ENCODE results near the gene KRT86. TPM values are rescaled to one million over a fixed set of nuclear protein-coding genes. Genes with fewer than 3 reads are reported as not detected.

KRT86 gene
- total RNA-seq, 1 donor from 2014 or later, result not detected

DNA sequence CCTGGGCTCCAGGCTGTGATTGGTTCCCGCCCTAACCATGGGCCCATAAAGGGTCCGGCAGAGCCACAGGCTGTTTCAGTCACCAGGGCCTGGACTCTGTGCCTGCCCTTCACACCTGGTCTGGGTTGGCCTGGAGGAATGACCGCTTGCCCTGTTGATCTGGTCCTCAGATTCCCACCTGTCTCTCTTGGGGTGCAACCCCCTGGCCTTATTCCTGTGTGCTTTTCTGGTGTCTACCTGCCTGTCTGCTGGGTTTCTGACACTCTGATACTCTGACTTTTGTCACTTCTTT, 49.7 kb downstream of the KRT86 start:
- no peak overlapping the region for H3K4me2 ChIP-seq
- H3K27ac ChIP-seq, result no peak overlapping the region
- H3K27me3 ChIP-seq, result no peaks in the 10 kb centered on the region
- no peak overlapping the region for H3K27ac Mint-ChIP-seq
- no peaks in the 10 kb centered on the region for H3K79me2 ChIP-seq (ENCODE audit: low read depth)
- H3K36me3 Mint-ChIP-seq, result no peaks in the 10 kb centered on the region
- peaks cover 6% of the 10 kb centered on the region for H3K4me1 ChIP-seq
- H3K4me3 Mint-ChIP-seq, result peak overlapping the region; percentile 62
- no peak overlapping the region for H3K9ac ChIP-seq
- H3K4me1 Mint-ChIP-seq, result peaks cover 3% of the 10 kb centered on the region
- no peaks in the 10 kb centered on the region for H3F3A ChIP-seq (ENCODE audit: low read depth)
- H3K9me3 ChIP-seq (ENCODE audit: low read depth), result no peaks in the 10 kb centered on the region
- no peak overlapping the region for H2AFZ ChIP-seq (replicated peaks)
- DNase-seq (ENCODE audit: low spot score), result no peak
- no peak overlapping the region for H3K4me3 ChIP-seq
- TF ChIP-seq, protein P1, sequence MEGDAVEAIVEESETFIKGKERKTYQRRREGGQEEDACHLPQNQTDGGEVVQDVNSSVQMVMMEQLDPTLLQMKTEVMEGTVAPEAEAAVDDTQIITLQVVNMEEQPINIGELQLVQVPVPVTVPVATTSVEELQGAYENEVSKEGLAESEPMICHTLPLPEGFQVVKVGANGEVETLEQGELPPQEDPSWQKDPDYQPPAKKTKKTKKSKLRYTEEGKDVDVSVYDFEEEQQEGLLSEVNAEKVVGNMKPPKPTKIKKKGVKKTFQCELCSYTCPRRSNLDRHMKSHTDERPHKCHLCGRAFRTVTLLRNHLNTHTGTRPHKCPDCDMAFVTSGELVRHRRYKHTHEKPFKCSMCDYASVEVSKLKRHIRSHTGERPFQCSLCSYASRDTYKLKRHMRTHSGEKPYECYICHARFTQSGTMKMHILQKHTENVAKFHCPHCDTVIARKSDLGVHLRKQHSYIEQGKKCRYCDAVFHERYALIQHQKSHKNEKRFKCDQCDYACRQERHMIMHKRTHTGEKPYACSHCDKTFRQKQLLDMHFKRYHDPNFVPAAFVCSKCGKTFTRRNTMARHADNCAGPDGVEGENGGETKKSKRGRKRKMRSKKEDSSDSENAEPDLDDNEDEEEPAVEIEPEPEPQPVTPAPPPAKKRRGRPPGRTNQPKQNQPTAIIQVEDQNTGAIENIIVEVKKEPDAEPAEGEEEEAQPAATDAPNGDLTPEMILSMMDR (IDR thresholded peaks at IDR 0.05), result no peak
- TF ChIP-seq EZH2phosphoT487 (IDR thresholded peaks at IDR 0.05) (no peak), EZH2 (IDR thresholded peaks at IDR 0.05) (no peak)
- H4K20me1 ChIP-seq (ENCODE audit: low read depth), result no peaks in the 10 kb centered on the region
- H3K36me3 ChIP-seq, result no peaks in the 10 kb centered on the region
- H3K27me3 Mint-ChIP-seq (ENCODE audit: insufficient read depth, low read depth), result peaks cover 9% of the 10 kb centered on the region
- H3K9me3 Mint-ChIP-seq, result no peaks in the 10 kb centered on the region

DNA sequence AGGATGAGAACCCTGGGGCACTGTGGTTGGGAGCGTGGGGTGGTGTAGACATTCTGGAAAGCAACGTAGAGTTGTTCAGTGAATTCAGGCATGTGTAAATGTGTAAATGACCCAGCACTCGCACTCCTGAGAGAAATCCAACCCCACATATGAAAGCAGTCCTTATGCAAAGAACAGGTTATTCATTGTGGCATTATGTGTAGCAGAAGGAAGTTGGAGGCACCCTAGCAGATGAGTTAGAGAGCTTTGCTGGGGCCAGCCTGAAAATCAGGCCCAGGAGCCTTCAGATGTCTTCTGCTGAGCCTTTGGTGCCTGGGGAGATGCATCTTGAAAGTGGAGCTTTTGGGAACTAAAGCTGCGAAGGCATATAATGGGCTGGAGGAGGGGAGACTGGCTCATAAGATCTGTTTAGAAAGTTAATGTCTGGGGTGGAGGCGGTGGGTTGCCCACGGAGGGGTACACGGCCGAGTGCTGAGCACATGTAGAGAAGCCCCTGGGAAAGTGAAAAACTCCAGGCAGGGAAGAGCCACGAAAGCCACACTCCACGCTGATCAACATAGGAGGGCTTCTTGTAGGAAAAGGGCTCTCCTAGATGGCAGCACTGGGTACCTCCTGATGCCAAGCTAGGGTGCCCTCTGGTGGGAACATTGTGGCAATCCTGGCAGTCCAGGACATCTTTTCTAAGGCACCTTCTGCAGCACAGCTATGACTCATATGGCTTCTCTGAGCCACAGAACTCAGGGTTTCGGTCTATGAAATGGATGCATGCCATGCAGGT, 52.8 kb downstream of the KRT86 start:
- H3K27me3 Mint-ChIP-seq (ENCODE audit: insufficient read depth, low read depth), result peaks cover 9% of the 10 kb centered on the region
- H3K9me3 Mint-ChIP-seq, result no peaks in the 10 kb centered on the region
- no peaks in the 10 kb centered on the region for H4K20me1 ChIP-seq (ENCODE audit: low read depth)
- no peaks in the 10 kb centered on the region for H3K27me3 ChIP-seq
- no peak overlapping the region for H3K4me3 ChIP-seq
- H3K27ac Mint-ChIP-seq, result no peak overlapping the region
- H3K4me3 Mint-ChIP-seq, result no peak overlapping the region
- H3K4me1 Mint-ChIP-seq, result peaks cover 3% of the 10 kb centered on the region
- no peaks in the 10 kb centered on the region for H3K36me3 ChIP-seq
- H3K9me3 ChIP-seq (ENCODE audit: low read depth), result no peaks in the 10 kb centered on the region
- no peak overlapping the region for H3K27ac ChIP-seq
- no peaks in the 10 kb centered on the region for H3F3A ChIP-seq (ENCODE audit: low read depth)
- no peaks in the 10 kb centered on the region for H3K79me2 ChIP-seq (ENCODE audit: low read depth)
- H3K9ac ChIP-seq, result no peak overlapping the region
- no peak overlapping the region for H3K4me2 ChIP-seq
- peak; percentile 89 for DNase-seq (ENCODE audit: low spot score)
- peaks cover 6% of the 10 kb centered on the region for H3K4me1 ChIP-seq
- TF ChIP-seq, protein P1 (IDR thresholded peaks at IDR 0.05), result peak; percentile 84
- TF ChIP-seq EZH2phosphoT487 (IDR thresholded peaks at IDR 0.05), result no peak
- H2AFZ ChIP-seq (replicated peaks), result peak overlapping the region; percentile 58
- H3K36me3 Mint-ChIP-seq, result no peaks in the 10 kb centered on the region

DNA sequence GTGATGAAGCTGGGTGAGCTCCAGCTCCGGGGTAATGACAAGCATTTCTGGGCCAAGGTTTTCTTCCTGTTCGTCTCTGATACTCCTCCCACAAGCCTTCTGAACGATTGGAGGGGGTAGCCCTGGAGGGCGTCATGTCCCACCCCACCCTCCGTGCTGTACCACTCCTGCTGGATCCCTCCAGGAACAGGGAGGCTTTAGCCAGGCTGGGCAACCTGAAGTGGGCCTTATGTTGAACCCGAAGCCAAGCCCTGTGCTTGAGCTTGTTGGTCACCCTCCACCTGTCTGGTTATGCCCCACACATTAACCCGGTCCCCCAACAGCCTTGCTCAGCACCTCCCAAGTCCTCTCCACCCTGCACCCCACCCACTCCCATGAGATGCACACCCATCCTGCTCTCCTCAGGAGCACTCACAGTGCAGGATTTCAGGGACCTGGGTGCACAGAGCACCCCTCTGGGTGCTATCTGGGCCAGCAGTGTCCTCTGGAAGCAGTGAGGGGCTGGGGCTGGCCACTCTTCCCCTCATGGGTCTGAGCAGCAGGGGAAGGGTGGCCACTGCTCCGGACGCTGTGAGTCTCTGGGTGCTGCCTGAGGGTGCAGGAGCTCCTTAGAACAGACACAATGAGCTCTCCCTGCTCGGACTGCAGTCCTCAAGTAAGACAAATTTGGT, 53.5 kb downstream of the KRT86 start:
- peaks cover 9% of the 10 kb centered on the region for H3K27me3 Mint-ChIP-seq (ENCODE audit: insufficient read depth, low read depth)
- no peaks in the 10 kb centered on the region for H3K9me3 Mint-ChIP-seq

More for the DNA sequence above, 53.5 kb downstream of the KRT86 start:
- Histone ChIP-seq H3K4me1 (peaks cover 6% of the 10 kb centered on the region), H3K36me3 (no peaks in the 10 kb centered on the region), H3K4me3 (no peak overlapping the region), H3K9me3 (ENCODE audit: low read depth) (no peaks in the 10 kb centered on the region), H3K4me2 (no peak overlapping the region), H3K9ac (no peak overlapping the region), H3K79me2 (ENCODE audit: low read depth) (no peaks in the 10 kb centered on the region), H3K27ac (no peak overlapping the region), H3K27me3 (no peaks in the 10 kb centered on the region), H4K20me1 (ENCODE audit: low read depth) (no peaks in the 10 kb centered on the region), H2AFZ (replicated peaks) (no peak overlapping the region), H3F3A (ENCODE audit: low read depth) (no peaks in the 10 kb centered on the region)
- Mint-ChIP-seq H3K4me3 (no peak overlapping the region), H3K4me1 (peaks cover 3% of the 10 kb centered on the region), H3K27ac (no peak overlapping the region), H3K36me3 (no peaks in the 10 kb centered on the region)
- TF ChIP-seq, protein P1 (IDR thresholded peaks at IDR 0.05), result no peak
- TF ChIP-seq EZH2 (IDR thresholded peaks at IDR 0.05) (no peak), EZH2phosphoT487 (IDR thresholded peaks at IDR 0.05) (no peak)
- no peak for DNase-seq (ENCODE audit: low spot score)
